DMS 273 treated with DMSO at 0.1 percent for 48 hours (cell line): Measurements from ENCODE around the gene CARD11.
"Not testable (repeated sequence)": the region's sequence is repeated elsewhere in the genome, so short reads cannot be mapped to it uniquely, and the experiment has no call there.

Experiments used
- DNase-seq: peaks from one replicate; lab custom pipeline; 2025; lab: John Stamatoyannopoulos, UW

The CARD11 gene

DNA sequence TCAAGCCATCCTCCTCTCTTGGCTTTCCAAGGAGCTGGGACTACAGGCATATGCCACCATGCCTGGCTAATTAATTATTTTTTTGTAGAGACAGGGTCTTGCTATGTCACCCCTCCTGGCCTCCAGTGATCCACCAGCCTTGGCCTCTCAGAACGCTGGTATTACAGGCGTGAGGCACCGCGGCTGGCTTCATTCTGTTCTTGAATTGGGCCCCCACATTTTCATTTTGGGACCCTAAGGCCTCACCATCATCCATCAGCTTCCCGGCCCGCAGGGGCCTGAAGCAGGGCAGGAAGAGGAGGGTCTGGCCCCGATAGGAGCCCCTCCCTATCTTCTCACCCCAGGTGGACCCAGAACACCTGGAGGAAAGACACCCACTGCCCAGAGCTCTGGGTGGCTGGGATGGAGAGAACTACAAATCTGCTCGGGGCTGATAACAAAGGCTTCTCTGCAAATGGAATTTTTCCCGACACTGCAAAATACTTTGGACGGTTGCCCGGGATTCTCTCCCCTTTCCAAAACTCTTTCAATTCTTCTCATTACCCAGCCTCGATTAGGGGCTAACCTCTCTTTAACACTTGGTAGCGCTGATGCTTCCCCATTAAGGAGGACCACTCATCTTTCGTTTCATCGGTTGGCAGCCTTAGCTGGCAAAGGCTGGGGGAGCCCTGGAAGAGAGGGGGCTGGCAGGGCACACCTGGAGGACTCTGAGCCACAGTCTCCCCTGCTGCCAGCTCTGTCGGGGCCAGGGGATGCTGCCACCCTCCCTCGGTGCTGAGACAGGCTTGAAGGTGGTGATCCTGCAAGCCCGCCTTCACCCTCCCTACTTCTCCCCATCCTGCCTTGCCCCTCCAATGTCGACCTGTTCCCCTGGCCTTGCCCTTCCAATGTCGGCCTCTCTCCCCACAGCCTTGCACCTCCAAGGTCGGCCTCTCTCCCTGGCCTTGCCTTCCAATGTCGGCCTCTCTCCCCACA, 118.5 kb downstream of the CARD11 start:
- no peak for DNase-seq

DNA sequence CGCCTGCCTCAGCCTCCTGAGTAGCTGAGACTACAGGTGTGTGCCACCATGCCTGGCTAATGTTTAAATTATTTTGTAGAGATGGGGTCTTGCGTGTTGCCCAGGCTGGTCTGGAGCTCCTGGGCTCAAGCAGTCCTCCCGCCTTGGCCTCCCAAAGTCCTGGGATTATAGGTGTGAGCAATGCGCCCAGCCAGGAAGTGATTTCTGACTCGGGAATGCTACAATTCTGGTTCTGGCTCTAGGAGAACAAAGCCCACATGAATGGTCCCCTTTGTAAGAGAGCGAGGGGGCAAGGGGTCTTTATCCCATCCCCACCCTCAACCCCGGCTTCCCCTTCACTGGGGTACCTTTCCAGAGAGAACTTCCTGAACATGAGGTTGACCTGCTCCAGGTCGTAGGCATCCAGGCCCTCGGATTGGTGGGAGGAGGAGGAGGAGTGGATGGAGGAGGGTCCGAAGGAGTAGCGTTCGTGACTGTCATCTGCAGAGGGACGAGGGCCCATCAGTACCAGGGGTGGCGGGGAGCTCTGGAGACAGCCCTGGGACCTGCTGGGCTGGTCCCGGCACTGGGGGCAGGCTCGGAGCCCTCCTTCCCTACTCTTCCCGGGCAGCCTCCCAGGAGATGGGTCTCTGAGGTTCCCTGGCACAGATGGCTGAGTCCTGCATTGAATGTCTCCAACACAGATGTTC, 119.6 kb downstream of the CARD11 start:
- DNase-seq = no peak

GRCh38 chr7:2923291-2923781, 120.3 kb downstream of the CARD11 start:
- DNase-seq = no peak

- no peak for DNase-seq
These were observed 120.8 kb downstream of the CARD11 start for GRCh38 chr7:2922866-2923265.

DNA sequence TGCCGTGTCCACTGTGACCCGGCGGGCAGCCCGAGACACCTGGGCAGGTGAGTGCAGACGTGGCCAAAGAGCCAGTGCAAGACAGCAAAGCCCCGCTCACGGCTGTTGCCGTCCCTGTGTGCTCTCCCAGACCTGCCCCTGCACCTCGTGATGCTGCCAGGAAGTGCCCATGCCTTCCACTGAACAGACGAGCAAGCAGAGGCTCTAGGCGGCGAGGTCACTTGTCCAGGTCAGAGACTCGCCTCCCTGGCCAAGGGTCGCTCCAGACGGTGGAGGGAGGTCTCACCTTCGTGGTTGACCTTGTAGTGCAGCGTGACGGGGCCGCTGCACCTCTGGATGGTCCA, 121.3 kb downstream of the CARD11 start:
- no peak for DNase-seq

DNA sequence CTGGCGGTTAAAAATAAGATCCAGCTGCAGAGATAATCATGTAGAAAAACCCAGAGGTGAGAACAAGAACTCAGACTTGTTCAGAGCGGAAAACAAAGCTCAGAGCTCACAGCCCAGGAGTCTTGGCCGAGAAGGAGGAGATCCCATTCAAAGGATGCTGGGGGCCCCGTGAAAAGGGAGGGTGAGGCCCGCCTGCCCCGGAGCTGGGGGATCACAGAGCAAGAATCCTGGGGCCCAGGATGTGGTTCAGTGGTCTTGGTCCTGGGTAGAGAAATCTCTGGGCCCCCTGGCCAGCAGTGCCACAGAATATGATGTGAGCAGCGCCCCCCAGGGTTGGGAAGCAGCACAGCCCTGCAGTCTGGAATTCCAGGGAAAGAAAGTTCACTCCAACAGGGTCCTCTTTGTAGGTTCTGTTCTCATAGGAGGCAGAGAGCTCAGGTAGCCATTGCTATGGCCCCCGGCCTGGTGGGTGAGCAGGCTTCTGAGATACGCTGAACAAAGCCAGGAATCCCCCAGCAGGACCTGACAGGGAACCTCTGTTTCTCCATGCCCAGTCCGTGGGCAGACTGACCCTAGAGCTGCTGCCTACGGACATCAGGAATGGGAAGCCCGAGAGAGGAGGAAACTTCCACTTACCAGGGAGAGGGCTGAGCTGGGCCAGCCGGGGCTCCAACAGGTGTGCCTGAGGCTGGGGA, 121.9 kb downstream of the CARD11 start:
- no peak for DNase-seq

- DNase-seq = no peak
These were observed 122.6 kb downstream of the CARD11 start for GRCh38 chr7:2920956-2921652.

GRCh38 chr7:2920480-2920879, 123.2 kb downstream of the CARD11 start:
- not testable (repeated sequence) for DNase-seq

GRCh38 chr7:2920041-2920440, 123.6 kb downstream of the CARD11 start:
- no peak for DNase-seq

DNA sequence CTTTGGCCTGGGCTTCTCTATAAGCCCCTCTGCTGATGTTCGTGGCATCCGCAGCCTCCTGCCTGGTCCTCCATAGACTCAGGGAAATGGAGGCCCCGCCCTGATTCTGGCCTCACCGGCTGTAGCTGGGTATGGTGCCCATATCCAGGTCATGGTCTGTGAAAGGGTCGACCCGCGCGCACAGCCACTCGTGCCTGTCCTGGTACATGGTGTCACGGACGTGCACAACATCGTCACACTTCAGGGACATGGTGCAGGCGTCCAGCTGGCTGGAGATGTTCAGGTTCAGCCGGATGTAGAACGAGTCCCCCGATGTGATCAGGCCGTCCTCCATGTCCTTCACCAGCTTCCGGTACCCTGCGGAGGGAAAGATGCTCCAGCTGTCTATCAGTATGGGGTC, 124.4 kb downstream of the CARD11 start:
- DNase-seq = no peak

DNA sequence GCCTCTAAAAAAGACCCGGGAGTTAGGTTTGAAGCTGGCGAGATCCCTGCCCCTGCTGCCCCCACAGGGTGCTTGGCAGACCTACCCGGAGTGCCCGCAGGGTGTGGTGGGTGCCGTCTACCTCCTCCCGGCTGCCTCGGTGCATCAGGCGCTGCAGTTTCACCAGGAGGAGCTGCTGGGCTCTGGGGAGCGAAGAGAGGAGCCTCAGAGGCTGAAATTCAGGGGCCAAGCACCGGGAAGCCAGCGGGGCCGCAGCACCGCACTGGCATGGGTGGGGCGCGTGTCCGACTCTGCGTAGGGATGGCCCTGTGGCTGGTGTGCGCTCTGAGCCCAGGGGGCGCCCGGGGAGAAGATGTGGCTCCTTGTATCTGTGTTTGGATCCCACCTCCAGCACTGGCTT, 125.3 kb downstream of the CARD11 start:
- no peak for DNase-seq

- DNase-seq = no peak
These were observed 128.6 kb downstream of the CARD11 start for GRCh38 chr7:2915023-2915422.

- no peak for DNase-seq
These were observed 129.8 kb downstream of the CARD11 start for GRCh38 chr7:2913760-2914387.

- DNase-seq = no peak
These were observed 130.8 kb downstream of the CARD11 start for GRCh38 chr7:2912684-2913439.

GRCh38 chr7:2911466-2911865, 132.2 kb downstream of the CARD11 start:
- no peak for DNase-seq

DNA sequence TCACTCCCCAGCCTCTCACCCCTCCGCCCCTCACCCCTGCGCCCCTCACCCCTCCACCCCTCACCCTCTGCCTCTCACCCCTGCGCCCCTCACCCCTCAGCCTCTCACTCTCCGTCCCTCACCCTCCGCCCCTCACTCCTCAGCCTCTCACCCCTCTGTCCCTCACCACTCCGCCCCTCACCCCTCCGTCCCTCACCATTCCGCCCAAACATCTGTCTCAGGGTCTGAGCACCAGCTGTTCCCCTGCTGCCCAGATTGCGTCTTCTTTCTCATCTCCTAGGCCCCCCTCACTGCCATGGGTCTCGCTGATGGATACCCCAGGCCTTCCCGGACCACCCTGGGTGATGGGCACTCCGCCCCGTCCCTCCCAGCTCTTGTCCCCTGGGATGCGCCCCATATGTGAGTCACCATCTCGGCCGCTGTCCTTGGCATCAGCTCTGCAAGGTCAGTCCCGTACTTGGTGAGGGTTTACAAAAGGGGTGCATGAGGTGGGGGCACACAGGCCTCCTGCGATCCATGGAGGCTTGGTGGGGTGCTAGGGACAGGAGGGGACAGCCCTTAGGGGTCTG, 134.1 kb downstream of the CARD11 start:
- no peak for DNase-seq

DNA sequence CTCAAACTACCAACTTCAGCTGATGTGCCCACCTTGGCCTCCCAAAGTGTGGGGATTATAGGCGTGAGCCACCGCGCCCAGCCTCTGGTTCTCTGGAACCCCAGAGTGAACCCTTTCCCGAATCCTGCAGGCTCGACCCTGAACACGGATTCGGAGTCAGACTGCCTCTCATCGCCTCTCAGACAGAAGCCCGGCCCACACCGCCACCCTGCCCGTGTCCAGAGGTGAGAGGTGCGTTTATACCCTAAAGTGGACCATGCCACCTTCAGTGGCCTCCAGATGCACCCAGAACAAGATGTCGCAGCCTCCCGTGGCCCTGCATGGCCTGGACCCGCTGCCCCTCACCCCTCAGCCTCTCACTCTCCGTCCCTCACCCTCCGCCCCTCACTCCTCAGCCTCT, 134.6 kb downstream of the CARD11 start:
- DNase-seq = no peak

GRCh38 chr7:2908103-2908683, 135.5 kb downstream of the CARD11 start:
- DNase-seq = no peak

DNA sequence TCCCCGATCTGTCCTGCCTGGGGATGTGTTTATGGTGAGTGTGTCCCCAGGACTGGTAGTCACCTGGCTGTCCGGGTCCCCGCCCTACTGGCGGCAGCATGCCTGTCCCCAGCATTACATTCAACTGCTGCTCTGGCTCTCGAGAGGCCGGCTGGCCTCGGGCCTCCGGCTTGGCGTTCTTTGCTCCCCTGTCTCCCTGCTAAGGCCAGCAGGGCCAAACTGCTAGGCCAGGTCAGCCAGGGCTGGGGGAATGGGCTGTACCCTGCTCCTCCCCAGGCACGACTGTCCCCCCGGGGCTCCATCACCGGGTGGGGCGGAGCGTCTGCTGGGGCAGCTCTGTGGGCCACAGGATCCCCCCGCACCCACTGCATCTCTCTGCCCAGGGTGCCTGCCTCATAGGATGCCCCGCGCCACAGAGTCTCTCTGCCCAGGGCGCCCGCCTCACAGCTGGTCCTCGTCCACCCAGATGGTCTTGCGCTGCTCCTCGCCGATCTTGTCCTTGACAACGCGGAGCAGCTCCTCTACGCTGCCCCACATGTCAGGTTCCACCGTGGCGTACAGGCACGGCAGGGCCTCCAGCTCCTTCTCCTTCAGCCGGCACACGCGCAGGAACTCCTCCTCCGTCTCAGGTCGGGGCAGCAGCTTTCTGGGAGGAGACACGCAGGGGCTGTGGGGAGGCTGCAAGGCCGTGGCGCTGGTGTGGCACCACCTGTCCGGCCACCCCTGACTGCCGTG, 137.3 kb downstream of the CARD11 start:
- no peak for DNase-seq
